ENCODE measurements around the gene MOSMO.

GRCh38 chr16:21985524-21985923, 22.4 kb upstream of the MOSMO start:
- TF ChIP-seq POLR2A (IDR thresholded peaks at IDR 0.05), result no peak
- no peak for TF ChIP-seq CTCF (IDR thresholded peaks at IDR 0.05)

Data from adrenal gland (tissue), 5 donors.